ENCODE data around the gene BTBD9. TPM values are rescaled to one million over a fixed set of nuclear protein-coding genes. Genes with fewer than 3 reads are reported as not detected.

BTBD9 gene
- total RNA-seq, 1 donor from 2014 or later, result 47.9 TPM

- Histone ChIP-seq H3K9me3 (no peaks in the 10 kb centered on the region), H3K36me3 (no peaks in the 10 kb centered on the region), H3K4me3 (no peak overlapping the region), H3K27me3 (no peaks in the 10 kb centered on the region), H3K27ac (no peak overlapping the region), H3K4me1 (no peaks in the 10 kb centered on the region)
- intact Hi-C loops (cut with DNase I), result no loop called here
- no peak for TF ChIP-seq CTCF (IDR thresholded peaks at IDR 0.05)
- DNase-seq, result no peak
- no peak for ATAC-seq
Measured at GRCh38 chr6:38187811-38188590, 451.7 kb downstream of the BTBD9 start.

GRCh38 chr6:38187325-38187724 lies 452.4 kb downstream of the BTBD9 start:
- DNase-seq (no peak), ATAC-seq (no peak)
- intact Hi-C loops (cut with DNase I), result no loop called here

GRCh38 chr6:38185752-38186151 lies 454.0 kb downstream of the BTBD9 start:
- H3K4me1 ChIP-seq, result no peaks in the 10 kb centered on the region
- H3K36me3 ChIP-seq, result no peaks in the 10 kb centered on the region
- DNase-seq, result no peak
- H3K4me3 ChIP-seq, result no peak overlapping the region
- ATAC-seq, result no peak
- TF ChIP-seq CTCF (IDR thresholded peaks at IDR 0.05), result no peak
- no peak overlapping the region for H3K27ac ChIP-seq
- H3K27me3 ChIP-seq, result no peaks in the 10 kb centered on the region
- no peaks in the 10 kb centered on the region for H3K9me3 ChIP-seq
- intact Hi-C loops (cut with DNase I), result no loop called here

More at GRCh38 chr6:38187325-38187724, 452.4 kb downstream of the BTBD9 start:
- H3K9me3 ChIP-seq, result no peaks in the 10 kb centered on the region
- no peaks in the 10 kb centered on the region for H3K4me1 ChIP-seq
- TF ChIP-seq CTCF (IDR thresholded peaks at IDR 0.05), result no peak
- H3K4me3 ChIP-seq, result no peak overlapping the region
- no peak overlapping the region for H3K27ac ChIP-seq
- no peaks in the 10 kb centered on the region for H3K27me3 ChIP-seq
- H3K36me3 ChIP-seq, result no peaks in the 10 kb centered on the region

- TF ChIP-seq CTCF (IDR thresholded peaks at IDR 0.05), result no peak
- no peak overlapping the region for H3K27ac ChIP-seq
- H3K36me3 ChIP-seq, result no peaks in the 10 kb centered on the region
- no peaks in the 10 kb centered on the region for H3K9me3 ChIP-seq
- ATAC-seq, result no peak
- no peaks in the 10 kb centered on the region for H3K27me3 ChIP-seq
- H3K4me1 ChIP-seq, result no peaks in the 10 kb centered on the region
- intact Hi-C loops (cut with DNase I), result no loop called here
- peak; percentile 20 for DNase-seq
- no peak overlapping the region for H3K4me3 ChIP-seq
Measured at GRCh38 chr6:38185244-38185643, 454.5 kb downstream of the BTBD9 start.

GRCh38 chr6:38184585-38185080 lies 455.1 kb downstream of the BTBD9 start:
- Histone ChIP-seq H3K4me1 (no peaks in the 10 kb centered on the region), H3K4me3 (no peak overlapping the region), H3K27ac (no peak overlapping the region), H3K9me3 (no peaks in the 10 kb centered on the region), H3K36me3 (no peaks in the 10 kb centered on the region), H3K27me3 (no peaks in the 10 kb centered on the region)
- ATAC-seq, result no peak
- intact Hi-C loops (cut with DNase I), result no loop called here
- TF ChIP-seq CTCF (IDR thresholded peaks at IDR 0.05), result no peak
- DNase-seq, result peak; percentile 48

Measured in upper lobe of right lung (tissue), 1 donor.